NOMO-1 treated with dmso at 0.1 percent for 144 hours (cell line): ENCODE measurements around the gene SNX8.

Experiments used
- DNase-seq: peaks from one replicate; lab custom pipeline; 2025; ENCODE audit not compliant: unreplicated experiment; lab: John Stamatoyannopoulos, UW

Gene SNX8

DNA sequence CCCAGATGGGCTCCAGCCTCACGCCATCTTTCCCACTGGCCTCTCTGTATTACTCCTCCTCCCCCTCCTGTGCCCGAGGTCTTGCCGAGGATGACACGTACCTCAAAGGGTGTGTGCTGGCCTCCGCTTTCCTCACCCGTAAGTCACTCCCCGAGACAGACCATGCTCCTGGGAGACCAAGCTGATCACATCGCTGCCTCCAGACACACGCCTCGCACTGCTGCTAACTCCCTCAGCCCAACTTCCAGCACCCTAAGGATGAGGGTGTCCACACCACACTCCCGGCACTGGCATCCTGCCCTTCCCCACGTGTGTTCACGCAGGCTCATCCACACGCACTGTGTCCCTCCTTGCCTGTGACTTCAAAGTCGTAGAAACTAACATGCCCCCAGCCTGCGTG, 105.5 kb downstream of the SNX8 start:
- DNase-seq = no peak

DNA sequence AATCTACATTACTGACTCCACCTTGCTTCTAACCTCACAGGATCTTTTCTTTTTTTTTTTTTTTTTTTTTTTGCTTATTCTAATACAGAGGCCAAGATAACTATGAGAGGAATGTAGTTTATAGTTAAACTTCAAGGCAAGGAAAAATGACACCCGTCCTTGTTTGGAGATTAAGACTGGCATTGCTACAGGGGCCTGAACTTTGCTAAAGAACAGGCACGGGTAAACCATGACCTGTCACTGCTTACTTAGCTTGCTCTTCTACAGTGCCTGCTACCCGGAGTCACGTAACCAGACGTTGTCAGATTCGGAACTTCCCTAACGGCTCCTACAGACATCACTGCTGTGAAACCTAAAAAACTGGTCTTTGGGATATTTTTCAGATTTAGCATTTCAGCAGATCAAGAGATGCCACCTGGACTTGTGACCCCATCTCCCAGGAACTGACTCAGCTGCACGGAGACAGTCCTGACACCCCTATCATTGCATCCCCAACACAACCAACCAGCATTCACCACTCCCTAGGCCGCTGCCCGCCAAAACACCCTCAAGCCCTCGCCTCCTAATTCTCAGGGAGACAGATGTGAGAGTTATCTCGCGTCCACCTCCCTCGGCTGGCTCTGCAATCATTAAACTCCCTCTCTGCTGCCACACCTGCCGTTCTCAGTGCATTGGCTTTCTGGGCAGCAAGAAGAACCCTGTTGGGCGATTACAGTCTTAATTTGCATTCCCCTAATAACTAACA, 109.0 kb downstream of the SNX8 start:
- DNase-seq = no peak

DNA sequence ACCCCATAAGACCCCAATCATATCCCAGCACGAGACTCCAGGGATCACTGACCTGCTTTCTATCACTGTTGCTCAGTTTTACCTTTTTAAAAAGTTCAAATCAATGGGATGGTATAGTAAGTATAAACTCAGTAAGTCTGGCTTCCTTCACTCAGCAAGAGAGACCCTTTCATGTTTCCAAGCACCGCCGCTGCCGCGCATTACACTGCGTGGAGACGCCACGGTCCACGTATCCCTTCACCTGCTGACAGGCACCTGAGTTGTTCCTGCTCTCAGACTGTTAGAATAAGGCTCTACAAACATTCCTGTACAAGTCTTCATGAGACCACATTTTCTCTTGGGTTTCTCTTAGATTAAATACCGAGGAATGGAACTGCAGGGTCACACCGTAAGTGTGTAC, 109.8 kb downstream of the SNX8 start:
- DNase-seq = no peak

DNA sequence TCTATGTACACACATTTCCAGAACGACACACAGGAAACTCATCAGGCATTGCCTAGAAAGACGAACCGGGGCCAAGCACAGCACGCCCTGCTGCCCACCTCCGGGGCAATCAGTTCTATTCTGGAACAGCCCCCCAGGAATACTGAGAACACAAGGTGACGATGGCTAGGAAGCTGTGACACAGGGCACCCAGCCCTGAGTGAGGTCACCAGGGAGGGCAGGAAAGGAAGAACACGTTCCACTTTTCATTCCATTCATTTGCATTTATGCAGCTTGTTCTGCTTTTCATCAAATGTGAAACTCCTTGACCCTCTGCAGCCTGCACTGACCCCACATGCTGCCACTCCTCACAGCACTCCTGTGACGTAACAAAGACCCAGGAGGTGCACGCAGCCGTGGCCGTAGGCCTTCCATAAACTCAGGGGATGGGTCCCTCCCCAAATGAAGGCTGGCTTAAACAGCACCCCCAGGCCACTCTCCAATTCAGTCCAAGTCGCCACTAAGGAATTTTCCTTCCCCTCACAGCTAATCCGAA, 110.4 kb downstream of the SNX8 start:
- no peak for DNase-seq

DNA sequence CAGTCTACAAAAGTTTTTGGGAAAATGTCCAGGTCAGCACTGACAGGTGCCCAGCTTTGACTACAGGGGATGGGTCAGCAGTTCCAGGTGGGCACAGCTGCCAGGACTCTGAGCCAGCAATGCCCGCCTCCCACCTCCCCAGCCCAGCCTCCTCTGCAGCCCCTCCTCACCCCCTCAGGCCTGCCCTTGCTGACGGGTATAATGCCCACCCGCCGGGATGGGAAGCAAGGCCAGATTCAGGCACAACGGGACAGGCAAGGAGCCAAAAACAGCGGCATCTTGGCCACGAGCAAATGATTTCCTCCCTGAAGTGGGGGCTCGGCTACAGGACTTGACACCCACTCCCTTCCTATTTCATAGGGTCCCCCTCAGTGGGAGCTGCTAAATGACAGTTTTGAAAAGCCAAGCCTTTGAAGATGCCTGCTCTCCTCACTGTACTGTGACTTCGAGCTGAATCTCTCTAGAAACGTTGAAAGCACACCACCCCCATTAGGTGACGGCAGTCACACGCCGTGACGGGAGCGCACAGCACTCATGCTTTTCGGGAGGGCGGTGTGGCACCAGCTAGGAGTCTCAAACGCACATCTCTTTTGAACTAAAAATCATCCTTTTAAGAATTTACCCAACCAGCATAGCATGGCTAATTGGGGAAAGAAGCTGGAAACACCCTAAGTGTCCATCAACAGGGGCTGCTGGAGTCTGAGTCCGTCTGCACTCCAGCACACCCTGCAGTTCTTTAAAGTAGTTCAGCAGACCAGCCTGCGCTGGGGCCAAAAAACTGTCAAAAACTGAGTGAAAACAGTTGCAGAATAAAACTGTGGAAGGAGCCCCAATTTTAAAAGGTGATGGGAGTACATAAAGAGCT, 111.1 kb downstream of the SNX8 start:
- DNase-seq = no peak

DNA sequence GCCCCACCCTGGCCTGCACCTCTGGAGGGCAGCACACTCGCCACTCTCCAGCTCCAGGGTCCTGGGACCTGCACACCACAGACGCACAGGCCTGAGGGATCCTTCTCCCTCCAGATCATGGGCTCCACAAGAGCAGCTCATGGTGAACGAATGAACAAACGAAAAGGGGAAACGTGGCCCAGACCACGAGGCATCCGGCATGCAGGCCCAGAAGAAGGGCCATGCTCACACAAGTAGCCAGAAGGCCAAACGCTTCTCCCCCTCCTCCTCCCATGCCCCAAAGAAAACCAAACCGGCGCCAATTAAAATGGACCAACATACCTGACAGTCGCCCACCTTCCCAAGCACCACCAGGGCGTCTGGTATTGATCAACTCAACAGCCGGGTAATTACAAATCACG, 111.9 kb downstream of the SNX8 start:
- no peak for DNase-seq
